ENCODE results near the gene SVEP1.

The SVEP1 gene

GRCh38 chr9:110356639-110357395 is 222.7 kb downstream of the SVEP1 start:
- TF ChIP-seq ZFX (IDR thresholded peaks at IDR 0.05; ENCODE audit: borderline replicate concordance) (no peak), CTCF (IDR thresholded peaks at IDR 0.05) (no peak)
- H3K27ac ChIP-seq: no peak overlapping the region

- TF ChIP-seq ZFX (IDR thresholded peaks at IDR 0.05; ENCODE audit: borderline replicate concordance) (no peak), CTCF (IDR thresholded peaks at IDR 0.05) (no peak)
- no peak overlapping the region for H3K27ac ChIP-seq
Measured at GRCh38 chr9:110355911-110356310, 223.6 kb downstream of the SVEP1 start.

- TF ChIP-seq ZFX (IDR thresholded peaks at IDR 0.05; ENCODE audit: borderline replicate concordance) (no peak), CTCF (IDR thresholded peaks at IDR 0.05) (no peak)
- H3K27ac ChIP-seq: no peak overlapping the region
Measured at GRCh38 chr9:110351009-110351467, 228.5 kb downstream of the SVEP1 start.

GRCh38 chr9:110346325-110346724 is 233.2 kb downstream of the SVEP1 start:
- TF ChIP-seq ZFX (IDR thresholded peaks at IDR 0.05; ENCODE audit: borderline replicate concordance): no peak
- no peak for TF ChIP-seq CTCF (IDR thresholded peaks at IDR 0.05)
- H3K27ac ChIP-seq: no peak overlapping the region

- TF ChIP-seq ZFX (IDR thresholded peaks at IDR 0.05; ENCODE audit: borderline replicate concordance) (no peak), CTCF (IDR thresholded peaks at IDR 0.05) (no peak)
- H3K27ac ChIP-seq: no peak overlapping the region
Measured at GRCh38 chr9:110344821-110345220, 234.7 kb downstream of the SVEP1 start.

- TF ChIP-seq CTCF (IDR thresholded peaks at IDR 0.05) (no peak), ZFX (IDR thresholded peaks at IDR 0.05; ENCODE audit: borderline replicate concordance) (no peak)
- no peak overlapping the region for H3K27ac ChIP-seq
Measured at GRCh38 chr9:110343551-110343950, 236.0 kb downstream of the SVEP1 start.

- TF ChIP-seq ZFX (IDR thresholded peaks at IDR 0.05; ENCODE audit: borderline replicate concordance) (no peak), CTCF (IDR thresholded peaks at IDR 0.05) (peak; percentile 38)
- no peak overlapping the region for H3K27ac ChIP-seq
Measured at GRCh38 chr9:110340306-110340705, 239.2 kb downstream of the SVEP1 start.

All from 22Rv1 (cell line).